Activated CD8-positive, alpha-beta T cell treated with anti-CD3 and anti-CD28 coated beads for 36 hours (primary cell): ENCODE data around the gene GRIK3. TPM values are rescaled to one million over a fixed set of nuclear protein-coding genes. Genes with fewer than 3 reads are reported as not detected.
"Not testable (repeated sequence)": the region's sequence is repeated elsewhere in the genome, so short reads cannot be mapped to it uniquely, and the experiment has no call there.

Source experiments
- ATAC-seq: fragments of 200-7000 bp; cut with Tn5 transposase; one replicate; pipeline ENCODE4 v1.10.0; 2021; ENCODE audit warnings: mild to moderate bottlenecking, moderate library complexity
- CTCF ChIA-PET: fragments of 350-600 bp; sonication (Branson Sonifier 250); formaldehyde crosslinking; loops from one replicate; lab custom pipeline; 2021; ENCODE audit warnings: antibody characterized with exemption; lab: Charles Lee
- POLR2A ChIA-PET: fragments of 350-600 bp; sonication (Branson Sonifier 250); formaldehyde crosslinking; loops from one replicate; lab custom pipeline; 2021; ENCODE audit warnings: antibody characterized with exemption; lab: Charles Lee
- DNase-seq: peaks from one replicate; pipeline ENCODE4 v3.0.0-alpha.2; 2020
- H3K27ac Mint-ChIP-seq: one replicate; pipeline ENCODE4 v1.8.0; 2021; ENCODE audit warnings: mild to moderate bottlenecking, mixed read lengths
- H3K27me3 Mint-ChIP-seq: one replicate; pipeline ENCODE4 v1.8.0; 2021; ENCODE audit warnings: mixed read lengths
- H3K36me3 Mint-ChIP-seq: one replicate; pipeline ENCODE4 v1.8.0; 2021; ENCODE audit warnings: low read depth, mixed read lengths
- H3K4me1 Mint-ChIP-seq: one replicate; pipeline ENCODE4 v1.8.0; 2021; ENCODE audit warnings: low read depth, mixed read lengths
- H3K4me3 Mint-ChIP-seq: one replicate; pipeline ENCODE4 v1.8.0; 2021; ENCODE audit warnings: mild to moderate bottlenecking, moderate library complexity, mixed read lengths
- H3K9me3 Mint-ChIP-seq: one replicate; pipeline ENCODE4 v1.8.0; 2021; ENCODE audit warnings: mixed read lengths
- intact Hi-C: fragments of 100-400 bp; cut with micrococcal nuclease; formaldehyde crosslinking; loops from one replicate; pipeline ENCODE4 v1.10.0; 2022
- total RNA-seq, 2 experiments: library from RNA; stranded (reverse); gene quantifications; one replicate each; pipeline ENCODE4 v1.2.3, GENCODE V29; 2021
- TF ChIP-seq, protein P1 (sequence below): fragments of 200-600 bp; IDR thresholded peaks from one replicate; pipeline ENCODE4 v1.8.0; 2022; ENCODE audit warnings: antibody characterized with exemption, mild to moderate bottlenecking

GRIK3 gene
- not detected for total RNA-seq

GRCh38 chr1:37034121-37035013, at the start of gene GRIK3:
GRIK3 (minus strand) TSS chr1:37034515; CDS start chr1:37034108, 407 bp downstream.
- Mint-ChIP-seq H3K36me3 (no peaks in the 10 kb centered on the region), H3K27ac (no peak within 1 kb of the TSS), H3K27me3 (peaks cover 64% of the 10 kb centered on the region), H3K4me1 (peaks cover 11% of the 10 kb centered on the region), H3K9me3 (no peaks in the 10 kb centered on the region), H3K4me3 (no peak within 1 kb of the TSS)
- TF ChIP-seq, protein P1, sequence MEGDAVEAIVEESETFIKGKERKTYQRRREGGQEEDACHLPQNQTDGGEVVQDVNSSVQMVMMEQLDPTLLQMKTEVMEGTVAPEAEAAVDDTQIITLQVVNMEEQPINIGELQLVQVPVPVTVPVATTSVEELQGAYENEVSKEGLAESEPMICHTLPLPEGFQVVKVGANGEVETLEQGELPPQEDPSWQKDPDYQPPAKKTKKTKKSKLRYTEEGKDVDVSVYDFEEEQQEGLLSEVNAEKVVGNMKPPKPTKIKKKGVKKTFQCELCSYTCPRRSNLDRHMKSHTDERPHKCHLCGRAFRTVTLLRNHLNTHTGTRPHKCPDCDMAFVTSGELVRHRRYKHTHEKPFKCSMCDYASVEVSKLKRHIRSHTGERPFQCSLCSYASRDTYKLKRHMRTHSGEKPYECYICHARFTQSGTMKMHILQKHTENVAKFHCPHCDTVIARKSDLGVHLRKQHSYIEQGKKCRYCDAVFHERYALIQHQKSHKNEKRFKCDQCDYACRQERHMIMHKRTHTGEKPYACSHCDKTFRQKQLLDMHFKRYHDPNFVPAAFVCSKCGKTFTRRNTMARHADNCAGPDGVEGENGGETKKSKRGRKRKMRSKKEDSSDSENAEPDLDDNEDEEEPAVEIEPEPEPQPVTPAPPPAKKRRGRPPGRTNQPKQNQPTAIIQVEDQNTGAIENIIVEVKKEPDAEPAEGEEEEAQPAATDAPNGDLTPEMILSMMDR = no peak
- DNase-seq (no peak), ATAC-seq (no peak)
- intact Hi-C loops = no loop called here
- POLR2A ChIA-PET = no interaction called here
- CTCF ChIA-PET = no interaction called here

- POLR2A ChIA-PET = no interaction called here
- TF ChIP-seq, protein P1 = no peak
- no peaks in the 10 kb centered on the region for H3K4me1 Mint-ChIP-seq
- DNase-seq = no peak
- CTCF ChIA-PET = no interaction called here
- no peaks in the 10 kb centered on the region for H3K36me3 Mint-ChIP-seq
- H3K4me3 Mint-ChIP-seq = no peak overlapping the region
- H3K27ac Mint-ChIP-seq = no peak overlapping the region
- H3K9me3 Mint-ChIP-seq = no peaks in the 10 kb centered on the region
- no peak for ATAC-seq
- intact Hi-C loops = no loop called here
- no peaks in the 10 kb centered on the region for H3K27me3 Mint-ChIP-seq
Observed at GRCh38 chr1:37084013-37084412, 49.7 kb upstream of the GRIK3 start.

DNA sequence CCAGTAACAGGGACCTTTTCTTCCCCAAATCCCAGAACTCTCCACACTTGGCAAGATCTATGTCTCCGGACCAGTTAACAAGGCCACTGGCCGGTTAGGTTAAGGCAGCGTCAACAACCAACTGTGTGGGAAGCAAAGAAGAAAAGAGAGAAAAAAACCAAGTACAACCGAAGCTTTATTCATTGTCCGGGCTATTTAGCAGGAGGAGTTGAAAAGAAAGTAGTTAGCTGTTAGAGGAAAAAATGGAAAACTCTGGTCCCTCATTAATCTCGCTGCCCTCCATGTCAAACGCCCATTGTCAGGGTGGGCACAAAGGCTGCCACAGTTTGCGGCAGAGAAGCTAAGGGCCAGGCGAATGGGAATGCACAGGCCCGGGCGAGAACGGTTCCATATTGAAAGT, 49.3 kb upstream of the GRIK3 start:
- ChIA-PET CTCF (no interaction called here), POLR2A (no interaction called here)
- ATAC-seq = no peak
- Mint-ChIP-seq H3K36me3 (no peaks in the 10 kb centered on the region), H3K27ac (no peak overlapping the region), H3K4me1 (no peaks in the 10 kb centered on the region), H3K27me3 (no peaks in the 10 kb centered on the region), H3K4me3 (no peak overlapping the region), H3K9me3 (no peaks in the 10 kb centered on the region)
- DNase-seq = no peak
- intact Hi-C loops = no loop called here
- TF ChIP-seq, protein P1 = no peak

GRCh38 chr1:37080296-37080986, 46.1 kb upstream of the GRIK3 start:
- CTCF ChIA-PET, intact Hi-C loops, DNase-seq, H3K36me3 Mint-ChIP-seq, H3K9me3 Mint-ChIP-seq, H3K4me3 Mint-ChIP-seq, H3K27me3 Mint-ChIP-seq, H3K4me1 Mint-ChIP-seq, H3K27ac Mint-ChIP-seq, POLR2A ChIA-PET, ATAC-seq: not testable (repeated sequence)

DNA sequence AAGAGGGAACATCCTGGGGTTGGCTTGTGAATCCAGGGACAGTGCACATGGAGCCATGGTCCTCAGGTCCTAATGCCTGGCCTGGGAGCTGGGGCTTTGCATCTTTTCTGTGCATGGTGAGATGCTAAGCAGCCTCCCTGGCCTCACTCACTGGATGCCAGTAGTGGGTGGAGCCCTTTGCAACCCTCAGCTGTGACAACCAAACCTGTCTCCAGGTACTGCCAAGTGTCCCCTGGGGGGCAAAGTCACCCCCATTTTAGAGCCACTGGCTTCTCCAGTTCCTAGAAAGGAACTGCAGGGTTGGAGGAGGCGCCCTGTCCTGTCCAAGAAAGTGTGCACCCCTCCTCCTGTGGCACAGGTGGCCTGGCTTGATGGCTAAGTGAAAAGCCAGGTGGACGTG, 44.6 kb upstream of the GRIK3 start:
- Mint-ChIP-seq H3K27ac (no peak overlapping the region), H3K9me3 (no peaks in the 10 kb centered on the region), H3K4me3 (no peak overlapping the region), H3K36me3 (no peaks in the 10 kb centered on the region), H3K27me3 (no peaks in the 10 kb centered on the region), H3K4me1 (no peaks in the 10 kb centered on the region)
- intact Hi-C loops = no loop called here
- POLR2A ChIA-PET = no interaction called here
- TF ChIP-seq, protein P1 = no peak
- no peak for DNase-seq
- ATAC-seq = no peak
- CTCF ChIA-PET = no interaction called here
